ENCODE measurements around the gene SH3BP5.

The SH3BP5 gene

GRCh38 chr3:15279671-15280402 lies 52.5 kb downstream of the SH3BP5 start:
- DNase-seq (ENCODE audit: extremely low read depth in 1 of 2, low read depth in 1 of 2) = no peak

GRCh38 chr3:15279205-15279604 lies 53.2 kb downstream of the SH3BP5 start:
- DNase-seq (ENCODE audit: extremely low read depth in 1 of 2, low read depth in 1 of 2) = no peak

DNA sequence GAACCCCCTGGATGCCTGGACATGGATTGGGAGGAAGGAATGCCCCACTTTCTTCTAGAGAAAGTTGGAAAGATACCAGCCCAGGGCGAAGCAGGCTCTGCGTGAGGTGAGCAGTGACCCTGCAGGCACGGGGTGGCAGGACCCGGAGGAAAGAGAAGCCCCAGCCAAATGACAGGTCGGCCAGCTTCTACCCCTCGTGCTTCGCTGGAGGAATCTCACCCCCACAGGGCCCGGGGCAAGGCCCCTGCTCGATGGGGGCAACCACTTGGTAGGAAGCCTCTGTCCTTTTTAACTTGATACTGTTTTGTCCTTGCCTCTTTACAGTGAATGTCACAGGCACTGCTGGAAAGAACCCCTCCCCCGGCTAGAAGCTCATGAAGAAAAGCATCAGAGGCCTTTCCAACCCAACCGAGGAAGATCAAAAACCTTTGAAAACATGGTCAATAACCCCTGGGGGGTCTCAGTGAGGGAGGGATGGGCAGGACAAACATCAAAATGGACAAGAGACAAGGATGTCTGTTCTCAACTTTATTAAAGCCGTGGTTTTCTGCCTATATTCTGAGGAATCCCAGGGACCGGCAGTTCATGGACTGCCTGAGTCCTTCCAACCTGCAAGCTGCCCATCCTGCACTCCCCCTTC lies 54.4 kb downstream of the SH3BP5 start:
- no peak for DNase-seq (ENCODE audit: extremely low read depth in 1 of 2, low read depth in 1 of 2)

DNA sequence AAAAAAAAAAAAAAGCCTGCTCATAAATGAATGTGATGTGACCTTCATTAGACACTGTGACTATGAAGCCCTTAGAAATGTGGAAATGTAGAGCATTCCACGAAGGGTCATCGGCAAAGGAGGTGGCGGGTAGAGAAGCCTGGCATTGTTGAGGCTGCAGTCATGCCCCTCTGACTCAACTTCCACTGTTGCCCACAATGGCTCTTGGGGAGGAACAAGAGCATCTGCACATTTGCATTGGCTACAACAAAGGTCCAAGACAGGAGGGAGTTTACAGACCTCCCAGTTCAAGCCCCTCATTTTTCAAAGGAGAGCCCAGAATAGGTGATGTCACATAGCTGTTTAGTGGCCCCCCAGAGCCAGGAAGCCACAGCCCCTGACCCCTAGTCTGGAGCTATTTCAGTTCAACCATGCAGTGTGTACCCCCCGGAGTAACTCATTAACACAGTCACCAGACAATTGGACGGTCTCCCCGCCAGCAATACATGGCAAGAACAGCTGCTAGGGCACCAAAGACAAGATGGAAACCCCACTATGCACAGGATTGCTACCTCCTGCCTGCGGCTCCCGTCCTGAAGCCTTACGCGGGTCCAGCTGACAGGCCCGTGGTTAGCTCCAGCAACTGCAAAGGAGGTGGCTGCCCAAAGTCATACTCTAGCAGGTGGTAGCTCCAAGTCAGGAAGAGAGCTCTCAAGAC lies 56.2 kb downstream of the SH3BP5 start:
- no peak for DNase-seq (ENCODE audit: extremely low read depth in 1 of 2, low read depth in 1 of 2)

DNA sequence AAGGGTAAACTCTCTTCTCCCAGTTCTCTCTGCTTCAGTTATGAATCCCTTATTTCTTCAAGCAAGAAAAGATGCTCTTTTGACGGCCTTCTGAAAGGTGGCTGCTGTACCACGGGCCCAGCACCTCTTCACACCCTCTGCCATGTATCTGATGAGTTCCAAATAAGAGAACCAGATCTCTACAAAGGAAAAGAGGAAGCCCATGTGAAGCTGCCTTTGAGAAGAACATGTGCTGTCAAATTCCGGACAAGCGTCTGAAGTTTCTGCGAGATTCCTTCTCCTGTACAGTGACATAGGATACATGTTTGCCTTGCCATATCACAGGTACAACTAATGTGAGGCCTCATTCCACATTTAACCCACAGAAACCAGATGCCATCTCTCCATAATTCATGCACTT lies 59.2 kb downstream of the SH3BP5 start:
- DNase-seq (ENCODE audit: extremely low read depth in 1 of 2, low read depth in 1 of 2) = no peak

- no peak for DNase-seq (ENCODE audit: extremely low read depth in 1 of 2, low read depth in 1 of 2)
Measured at GRCh38 chr3:15272426-15273196, 59.8 kb downstream of the SH3BP5 start.

DNA sequence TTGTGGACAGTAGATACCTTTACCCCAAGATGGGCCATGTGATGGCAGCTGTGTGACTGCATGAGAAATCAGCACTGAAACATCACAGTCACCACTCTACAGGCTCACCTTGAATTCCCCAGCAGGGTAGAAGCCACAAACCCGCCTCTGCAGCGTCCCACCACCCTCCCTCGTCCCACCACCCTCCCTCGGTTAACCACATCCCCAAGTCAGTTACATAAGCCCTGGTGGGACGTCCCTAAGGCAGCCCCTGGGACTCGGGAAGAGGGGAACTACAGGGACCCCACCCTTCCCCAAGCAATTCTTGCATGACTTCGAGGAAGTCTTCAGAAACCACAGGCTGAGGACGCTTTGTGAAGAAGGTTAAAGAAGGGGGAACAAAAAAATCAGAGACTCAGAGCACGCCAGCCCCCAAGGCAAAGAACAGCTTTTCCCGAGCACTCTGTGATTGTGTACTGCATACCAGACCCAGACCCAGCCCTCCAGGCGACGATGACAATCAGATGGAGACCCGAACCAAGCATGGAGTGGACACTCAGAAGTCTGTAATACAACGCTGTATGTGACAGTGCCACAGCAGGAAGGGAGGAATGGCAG lies 60.5 kb downstream of the SH3BP5 start:
- peak; percentile 64 to 77 for DNase-seq (ENCODE audit: extremely low read depth in 1 of 2, low read depth in 1 of 2)

DNA sequence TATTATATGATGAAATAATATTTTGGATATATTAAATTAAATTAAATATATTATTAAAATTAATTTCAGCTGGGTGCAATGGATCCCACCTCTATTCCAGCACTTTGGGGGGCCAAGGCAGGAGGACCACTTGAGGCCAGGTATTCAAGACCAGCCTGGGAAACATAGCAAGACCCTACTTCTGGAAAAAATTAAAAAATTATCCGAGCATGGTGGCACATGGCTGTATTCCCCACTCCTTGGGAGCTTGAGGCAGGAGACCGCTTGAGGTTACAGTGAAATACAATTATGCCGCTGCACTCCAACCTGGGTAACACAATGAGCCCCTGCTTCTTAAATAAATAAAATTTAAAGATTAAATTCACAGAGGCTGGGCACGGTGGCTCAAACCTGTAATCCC lies 61.4 kb downstream of the SH3BP5 start:
- no peak for DNase-seq (ENCODE audit: extremely low read depth in 1 of 2, low read depth in 1 of 2)

DNA sequence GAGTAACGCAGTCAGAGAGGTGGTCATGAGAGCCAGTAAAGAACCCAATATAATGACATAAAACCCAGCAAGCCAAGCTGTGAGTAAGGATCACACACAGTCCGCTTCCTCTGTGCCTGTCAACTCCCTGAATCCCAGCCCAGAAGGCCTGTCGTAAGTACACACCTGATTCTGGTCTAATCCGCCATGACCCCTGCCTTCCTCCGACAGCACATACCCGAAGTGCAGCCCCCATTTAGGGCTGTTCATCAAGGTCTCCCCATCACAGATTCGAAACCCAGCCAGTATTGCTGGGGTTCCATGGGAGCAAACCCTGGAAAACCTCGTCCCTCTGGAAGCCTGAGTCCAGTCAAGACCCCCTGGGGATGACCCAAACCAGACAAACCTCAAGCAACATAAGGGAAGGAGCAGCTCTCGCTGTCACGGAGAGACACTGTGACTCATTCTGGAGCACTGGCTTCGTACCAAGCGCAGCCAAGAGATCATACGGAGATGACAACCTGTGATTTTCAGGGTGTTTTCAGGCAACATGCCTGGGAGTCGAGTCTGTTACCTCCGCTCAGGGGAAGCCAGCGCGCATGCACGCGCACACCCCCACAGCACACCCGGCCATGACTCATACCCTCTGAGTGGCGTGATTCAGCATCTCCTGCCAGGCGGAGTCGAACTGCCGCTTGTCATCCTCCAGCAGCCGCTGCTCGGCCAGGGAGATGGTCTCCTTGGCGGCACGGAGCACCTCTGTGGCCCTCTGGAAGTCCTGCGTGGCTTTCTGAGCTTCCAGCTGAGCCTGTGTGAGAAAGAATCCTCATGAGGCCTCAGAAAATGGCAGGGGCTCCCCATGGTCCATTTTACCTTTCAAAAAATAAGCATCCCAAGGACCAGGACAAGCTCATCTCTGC lies 63.0 kb downstream of the SH3BP5 start:
- peak; percentile 60 to 67 for DNase-seq (ENCODE audit: extremely low read depth in 1 of 2, low read depth in 1 of 2)

DNA sequence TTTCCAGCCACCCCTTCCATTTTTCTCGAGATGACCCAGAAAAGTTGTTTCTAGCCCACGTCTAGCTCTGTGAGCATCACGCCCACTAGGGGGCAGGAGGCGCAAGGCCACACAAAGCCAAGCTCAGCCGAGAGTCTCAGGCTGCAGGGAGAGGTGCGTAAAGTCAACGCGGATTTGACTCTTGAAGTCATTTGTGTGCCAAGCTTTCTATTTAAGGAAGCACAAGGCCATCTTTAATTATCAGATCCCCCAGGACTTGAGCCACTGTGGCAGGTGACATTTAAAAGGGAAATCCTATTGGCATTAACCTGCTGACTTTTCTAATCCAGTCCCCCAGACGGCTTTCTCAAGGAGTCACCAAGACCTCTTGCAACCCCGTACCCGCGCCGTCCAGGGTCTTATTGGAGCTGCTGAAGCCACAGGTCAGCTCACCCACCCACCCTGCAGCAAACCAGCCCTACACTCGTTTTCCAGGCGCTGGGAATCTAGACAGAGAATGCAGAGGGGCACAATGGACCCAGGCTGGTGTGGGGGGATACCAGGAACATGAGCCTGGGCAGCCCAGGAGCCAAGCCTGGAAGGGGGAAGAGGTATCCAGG lies 64.3 kb downstream of the SH3BP5 start:
- DNase-seq (ENCODE audit: extremely low read depth in 1 of 2, low read depth in 1 of 2) = peak; percentile 77 to 79

DNA sequence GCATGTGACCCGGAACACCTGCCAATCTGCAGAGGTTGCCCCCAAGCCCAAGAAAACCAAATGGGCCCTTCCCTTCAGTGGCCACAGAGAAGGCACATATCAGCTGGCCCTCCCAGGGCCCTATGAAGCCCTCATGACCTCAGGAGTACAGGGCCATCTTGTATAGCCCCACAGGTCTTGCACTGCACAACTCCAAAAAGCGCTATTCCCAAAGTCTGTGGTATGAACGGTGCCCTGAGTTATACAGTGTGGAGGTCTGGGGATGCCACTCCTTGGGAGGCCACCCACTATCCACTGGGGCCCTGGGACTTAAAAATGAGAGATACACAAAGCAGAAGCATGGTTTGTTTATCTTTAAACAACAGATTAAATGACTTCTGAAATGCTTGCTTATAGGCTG lies 64.9 kb downstream of the SH3BP5 start:
- DNase-seq (ENCODE audit: extremely low read depth in 1 of 2, low read depth in 1 of 2) = no peak

- no peak for DNase-seq (ENCODE audit: extremely low read depth in 1 of 2, low read depth in 1 of 2)
Measured at GRCh38 chr3:15266510-15267376, 65.6 kb downstream of the SH3BP5 start.

DNA sequence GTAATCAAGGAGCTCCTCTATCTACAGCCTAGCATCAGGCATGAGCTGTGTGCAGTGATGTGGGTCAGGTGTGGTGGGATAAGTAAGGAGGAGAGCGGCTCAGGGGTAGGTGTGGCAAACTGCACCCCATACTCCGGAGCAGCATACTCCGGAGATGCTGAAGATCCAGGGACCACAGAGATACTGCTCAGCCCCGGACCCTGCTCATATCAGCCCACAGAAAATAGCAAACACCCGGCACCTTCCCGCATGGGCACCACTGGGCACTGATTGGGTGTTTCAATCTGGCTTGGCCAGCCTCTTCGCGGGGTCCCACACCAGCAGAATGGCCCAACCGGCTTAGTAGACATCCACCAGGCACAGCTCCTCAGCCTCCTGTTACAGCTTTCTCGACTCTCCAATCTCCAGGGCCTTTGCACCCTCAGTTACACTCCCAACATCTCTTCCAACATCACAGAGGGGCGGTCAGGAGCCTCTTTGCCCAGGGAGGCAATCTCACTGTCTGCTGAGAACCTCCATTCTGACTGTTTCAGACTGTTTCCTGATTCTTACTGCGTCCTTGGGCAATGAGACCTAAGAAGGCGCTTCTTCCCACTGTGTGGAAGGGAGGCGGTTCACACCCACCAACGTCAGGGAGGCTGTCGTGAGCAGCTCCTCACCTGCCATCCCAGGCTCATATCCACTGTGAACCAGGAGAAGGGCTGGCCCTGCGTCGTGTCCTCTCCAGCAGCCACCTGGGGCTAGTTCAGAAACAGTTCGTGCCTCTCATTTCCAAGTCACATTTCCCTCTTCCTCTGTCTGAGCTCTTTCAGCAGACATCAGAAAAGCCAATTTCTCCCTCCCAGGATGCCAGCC lies 66.5 kb downstream of the SH3BP5 start:
- DNase-seq (ENCODE audit: extremely low read depth in 1 of 2, low read depth in 1 of 2) = no peak

- DNase-seq (ENCODE audit: extremely low read depth in 1 of 2, low read depth in 1 of 2) = no peak
Measured at GRCh38 chr3:15264486-15264885, 67.9 kb downstream of the SH3BP5 start.

DNA sequence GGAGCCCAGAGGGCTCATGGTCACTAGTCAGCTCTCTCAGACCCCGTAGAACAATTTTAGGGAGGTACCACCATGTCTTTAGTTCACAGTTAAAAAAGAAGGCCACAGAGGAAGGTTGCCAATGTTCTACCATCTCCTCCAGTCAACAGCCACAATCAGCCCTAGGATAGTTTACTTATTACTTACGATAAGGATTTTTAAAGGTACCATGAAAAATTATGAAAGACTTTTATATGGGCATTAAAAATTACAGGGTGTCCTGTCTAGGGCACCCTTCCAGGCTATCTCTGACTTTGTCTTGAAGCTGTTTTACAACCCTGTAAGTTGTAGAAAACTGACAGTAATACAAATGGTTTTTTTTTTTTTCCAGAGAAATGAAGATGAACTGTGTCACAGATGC lies 68.5 kb downstream of the SH3BP5 start:
- DNase-seq (ENCODE audit: extremely low read depth in 1 of 2, low read depth in 1 of 2) = no peak

GRCh38 chr3:15263120-15263519 lies 69.3 kb downstream of the SH3BP5 start:
- DNase-seq (ENCODE audit: extremely low read depth in 1 of 2, low read depth in 1 of 2) = no peak

GRCh38 chr3:15262021-15262420 lies 70.4 kb downstream of the SH3BP5 start:
- DNase-seq (ENCODE audit: extremely low read depth in 1 of 2, low read depth in 1 of 2) = no peak

- DNase-seq (ENCODE audit: extremely low read depth in 1 of 2, low read depth in 1 of 2) = no peak
Measured at GRCh38 chr3:15261274-15261673, 71.1 kb downstream of the SH3BP5 start.
